Neural cell (in vitro differentiated cells): ENCODE results near the gene ZNF106.

Experiments used
- EP300 ChIP-seq: fragments of 450-650 bp; conservative IDR thresholded peaks from 2 replicates; pipeline ENCODE4 v1.6.1; 2014; ENCODE audit warnings: antibody characterized with exemption, mild to moderate bottlenecking, moderate library complexity; ENCODE audit not compliant: poor library complexity, severe bottlenecking
- TAF1 ChIP-seq: IDR thresholded peaks from 2 replicates; pipeline ENCODE4 v1.6.1; 2012; ENCODE audit warnings: low read depth
- TF ChIP-seq, protein P1 (sequence below): fragments of 450-650 bp; IDR thresholded peaks from 2 replicates; pipeline ENCODE4 v1.5.1; 2014; ENCODE audit warnings: antibody characterized with exemption, mild to moderate bottlenecking, moderate library complexity; ENCODE audit not compliant: poor library complexity, severe bottlenecking
- TF ChIP-seq, protein P2 (sequence below): IDR thresholded peaks from 2 replicates; pipeline ENCODE4 v1.6.1; 2012; ENCODE audit warnings: borderline replicate concordance

- TF ChIP-seq, protein P1, sequence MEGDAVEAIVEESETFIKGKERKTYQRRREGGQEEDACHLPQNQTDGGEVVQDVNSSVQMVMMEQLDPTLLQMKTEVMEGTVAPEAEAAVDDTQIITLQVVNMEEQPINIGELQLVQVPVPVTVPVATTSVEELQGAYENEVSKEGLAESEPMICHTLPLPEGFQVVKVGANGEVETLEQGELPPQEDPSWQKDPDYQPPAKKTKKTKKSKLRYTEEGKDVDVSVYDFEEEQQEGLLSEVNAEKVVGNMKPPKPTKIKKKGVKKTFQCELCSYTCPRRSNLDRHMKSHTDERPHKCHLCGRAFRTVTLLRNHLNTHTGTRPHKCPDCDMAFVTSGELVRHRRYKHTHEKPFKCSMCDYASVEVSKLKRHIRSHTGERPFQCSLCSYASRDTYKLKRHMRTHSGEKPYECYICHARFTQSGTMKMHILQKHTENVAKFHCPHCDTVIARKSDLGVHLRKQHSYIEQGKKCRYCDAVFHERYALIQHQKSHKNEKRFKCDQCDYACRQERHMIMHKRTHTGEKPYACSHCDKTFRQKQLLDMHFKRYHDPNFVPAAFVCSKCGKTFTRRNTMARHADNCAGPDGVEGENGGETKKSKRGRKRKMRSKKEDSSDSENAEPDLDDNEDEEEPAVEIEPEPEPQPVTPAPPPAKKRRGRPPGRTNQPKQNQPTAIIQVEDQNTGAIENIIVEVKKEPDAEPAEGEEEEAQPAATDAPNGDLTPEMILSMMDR, result no peak
- TF ChIP-seq TAF1, result no peak
- no peak for TF ChIP-seq EP300
- TF ChIP-seq, protein P2, sequence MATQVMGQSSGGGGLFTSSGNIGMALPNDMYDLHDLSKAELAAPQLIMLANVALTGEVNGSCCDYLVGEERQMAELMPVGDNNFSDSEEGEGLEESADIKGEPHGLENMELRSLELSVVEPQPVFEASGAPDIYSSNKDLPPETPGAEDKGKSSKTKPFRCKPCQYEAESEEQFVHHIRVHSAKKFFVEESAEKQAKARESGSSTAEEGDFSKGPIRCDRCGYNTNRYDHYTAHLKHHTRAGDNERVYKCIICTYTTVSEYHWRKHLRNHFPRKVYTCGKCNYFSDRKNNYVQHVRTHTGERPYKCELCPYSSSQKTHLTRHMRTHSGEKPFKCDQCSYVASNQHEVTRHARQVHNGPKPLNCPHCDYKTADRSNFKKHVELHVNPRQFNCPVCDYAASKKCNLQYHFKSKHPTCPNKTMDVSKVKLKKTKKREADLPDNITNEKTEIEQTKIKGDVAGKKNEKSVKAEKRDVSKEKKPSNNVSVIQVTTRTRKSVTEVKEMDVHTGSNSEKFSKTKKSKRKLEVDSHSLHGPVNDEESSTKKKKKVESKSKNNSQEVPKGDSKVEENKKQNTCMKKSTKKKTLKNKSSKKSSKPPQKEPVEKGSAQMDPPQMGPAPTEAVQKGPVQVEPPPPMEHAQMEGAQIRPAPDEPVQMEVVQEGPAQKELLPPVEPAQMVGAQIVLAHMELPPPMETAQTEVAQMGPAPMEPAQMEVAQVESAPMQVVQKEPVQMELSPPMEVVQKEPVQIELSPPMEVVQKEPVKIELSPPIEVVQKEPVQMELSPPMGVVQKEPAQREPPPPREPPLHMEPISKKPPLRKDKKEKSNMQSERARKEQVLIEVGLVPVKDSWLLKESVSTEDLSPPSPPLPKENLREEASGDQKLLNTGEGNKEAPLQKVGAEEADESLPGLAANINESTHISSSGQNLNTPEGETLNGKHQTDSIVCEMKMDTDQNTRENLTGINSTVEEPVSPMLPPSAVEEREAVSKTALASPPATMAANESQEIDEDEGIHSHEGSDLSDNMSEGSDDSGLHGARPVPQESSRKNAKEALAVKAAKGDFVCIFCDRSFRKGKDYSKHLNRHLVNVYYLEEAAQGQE, result no peak
These were observed 124.9 kb downstream of the ZNF106 start for GRCh38 chr15:42365921-42366550.
